Measurements from ENCODE around the gene MESP2.

Gene MESP2

GRCh38 chr15:89792106-89792805 lies 16.1 kb downstream of the MESP2 start:
- H3K4me1 ChIP-seq = peaks cover 0 to 10% (median 4%) of the 10 kb centered on the region in 4 donors
- intact Hi-C loops (cut with DNase I; ENCODE audit: low total_unique reads) = no loop called here
- H3K4me3 ChIP-seq = no peak overlapping the region
- peaks cover 0 to 10% (median 6%) of the 10 kb centered on the region in 3 donors for H3K9me3 ChIP-seq
- peaks cover 0 to 30% (median 15%) of the 10 kb centered on the region in 3 donors for H3K36me3 ChIP-seq
- no peaks in the 10 kb centered on the region for H3K27me3 ChIP-seq
- no peak for DNase-seq
- no peak for TF ChIP-seq CTCF (IDR thresholded peaks at IDR 0.05)
- no peak overlapping the region for H3K27ac ChIP-seq

DNA sequence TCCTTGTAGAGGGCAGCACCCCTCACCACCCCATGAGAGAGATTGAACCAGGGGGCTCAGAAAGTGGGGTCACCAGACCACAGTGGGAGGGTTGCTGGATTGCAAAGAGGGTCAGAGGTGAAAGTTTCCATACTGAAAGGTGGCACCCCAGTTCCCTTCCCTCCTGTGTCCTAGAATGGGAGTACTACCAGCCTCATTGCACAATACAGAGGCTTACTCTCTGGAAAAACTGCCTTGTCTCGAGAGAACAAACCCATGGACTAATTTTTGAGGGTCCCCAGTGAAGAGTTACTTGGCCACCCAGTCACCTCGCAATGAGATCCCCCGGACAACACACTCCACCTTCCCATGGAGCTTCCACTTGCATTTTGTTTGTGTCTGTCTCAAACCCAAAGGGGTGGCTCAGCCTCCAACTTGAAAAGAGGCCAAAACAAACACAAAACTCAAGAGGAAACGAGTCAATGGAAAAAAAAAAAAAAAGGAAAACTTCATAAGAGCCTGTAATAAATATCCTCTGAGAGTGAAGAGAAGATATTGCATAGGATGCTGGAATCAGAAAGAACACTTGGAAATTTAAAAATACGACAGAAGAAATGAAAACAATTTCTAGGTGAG lies 18.6 kb downstream of the MESP2 start:
- H3K4me1 ChIP-seq = peaks cover 0 to 10% (median 4%) of the 10 kb centered on the region in 4 donors
- no peak for TF ChIP-seq CTCF (IDR thresholded peaks at IDR 0.05)
- H3K27me3 ChIP-seq = no peaks in the 10 kb centered on the region
- peaks cover 0 to 48% (median 5%) of the 10 kb centered on the region in 3 donors for H3K36me3 ChIP-seq
- intact Hi-C loops (cut with DNase I; ENCODE audit: low total_unique reads) = no loop called here
- no peak overlapping the region for H3K4me3 ChIP-seq
- H3K9me3 ChIP-seq = peaks cover 0 to 5% (median 0%) of the 10 kb centered on the region in 3 donors
- DNase-seq = no peak
- no peak overlapping the region for H3K27ac ChIP-seq

DNA sequence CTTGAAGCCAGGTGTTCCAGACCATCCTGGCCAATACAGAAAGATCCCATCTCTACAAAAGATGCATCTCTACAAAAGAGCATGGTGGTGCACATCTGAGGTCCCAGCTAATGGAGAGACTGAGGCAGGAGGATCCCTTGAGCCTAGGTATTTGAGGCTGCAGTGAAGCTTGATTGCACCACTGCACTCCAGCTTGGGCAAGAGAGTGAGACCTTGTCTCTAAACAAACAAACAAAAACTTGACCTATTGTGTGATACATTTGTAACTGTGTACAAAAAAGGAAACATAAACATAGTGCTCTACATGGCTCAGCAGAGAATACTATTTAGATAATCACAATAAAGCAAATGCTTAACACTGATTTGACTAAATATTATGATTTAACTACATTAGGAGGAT lies 19.9 kb downstream of the MESP2 start:
- peaks cover 0 to 10% (median 4%) of the 10 kb centered on the region in 4 donors for H3K4me1 ChIP-seq
- H3K4me3 ChIP-seq = no peak overlapping the region
- intact Hi-C loops (cut with DNase I; ENCODE audit: low total_unique reads) = no loop called here
- DNase-seq = no peak
- peaks cover 0 to 5% (median 0%) of the 10 kb centered on the region in 3 donors for H3K9me3 ChIP-seq
- no peak for TF ChIP-seq CTCF (IDR thresholded peaks at IDR 0.05)
- H3K27me3 ChIP-seq = no peaks in the 10 kb centered on the region
- H3K36me3 ChIP-seq = peaks cover 0 to 44% (median 6%) of the 10 kb centered on the region in 3 donors
- no peak overlapping the region for H3K27ac ChIP-seq

DNA sequence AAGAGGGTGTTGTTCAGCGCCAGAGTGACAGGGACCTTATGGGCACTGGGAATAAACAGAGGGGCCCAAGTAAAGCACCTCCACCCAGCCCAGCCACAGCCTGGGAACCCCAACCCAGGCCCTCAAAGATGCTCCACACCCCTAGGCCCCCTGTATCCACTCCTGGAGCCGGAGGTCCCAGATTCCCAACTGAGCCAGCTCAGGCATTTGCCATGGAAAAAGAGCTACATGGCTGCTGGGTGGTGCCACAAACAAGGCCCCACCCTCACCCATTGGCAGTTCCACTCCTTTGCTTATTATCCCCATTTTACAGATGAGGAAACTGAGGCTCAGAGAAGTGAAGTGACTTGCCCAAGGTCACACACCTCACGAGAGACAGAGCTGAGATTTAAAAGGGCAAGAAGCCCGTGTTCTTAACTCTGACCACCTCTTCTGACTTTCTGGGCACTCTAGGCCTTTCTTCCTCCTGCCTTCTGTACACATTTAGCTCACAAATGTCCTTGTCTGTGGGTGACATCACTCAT lies 21.6 kb downstream of the MESP2 start:
- Histone ChIP-seq H3K27ac (no peak overlapping the region), H3K4me3 (no peak overlapping the region), H3K36me3 (peaks cover 0 to 51% (median 7%) of the 10 kb centered on the region in 3 donors), H3K4me1 (peaks cover 0 to 10% (median 4%) of the 10 kb centered on the region in 4 donors), H3K9me3 (peaks cover 0 to 5% (median 0%) of the 10 kb centered on the region in 3 donors), H3K27me3 (peaks cover 0 to 3% of the 10 kb centered on the region in 2 donors)
- no peak for TF ChIP-seq CTCF (IDR thresholded peaks at IDR 0.05)
- no peak for DNase-seq
- intact Hi-C loops (cut with DNase I; ENCODE audit: low total_unique reads) = no loop called here

DNA sequence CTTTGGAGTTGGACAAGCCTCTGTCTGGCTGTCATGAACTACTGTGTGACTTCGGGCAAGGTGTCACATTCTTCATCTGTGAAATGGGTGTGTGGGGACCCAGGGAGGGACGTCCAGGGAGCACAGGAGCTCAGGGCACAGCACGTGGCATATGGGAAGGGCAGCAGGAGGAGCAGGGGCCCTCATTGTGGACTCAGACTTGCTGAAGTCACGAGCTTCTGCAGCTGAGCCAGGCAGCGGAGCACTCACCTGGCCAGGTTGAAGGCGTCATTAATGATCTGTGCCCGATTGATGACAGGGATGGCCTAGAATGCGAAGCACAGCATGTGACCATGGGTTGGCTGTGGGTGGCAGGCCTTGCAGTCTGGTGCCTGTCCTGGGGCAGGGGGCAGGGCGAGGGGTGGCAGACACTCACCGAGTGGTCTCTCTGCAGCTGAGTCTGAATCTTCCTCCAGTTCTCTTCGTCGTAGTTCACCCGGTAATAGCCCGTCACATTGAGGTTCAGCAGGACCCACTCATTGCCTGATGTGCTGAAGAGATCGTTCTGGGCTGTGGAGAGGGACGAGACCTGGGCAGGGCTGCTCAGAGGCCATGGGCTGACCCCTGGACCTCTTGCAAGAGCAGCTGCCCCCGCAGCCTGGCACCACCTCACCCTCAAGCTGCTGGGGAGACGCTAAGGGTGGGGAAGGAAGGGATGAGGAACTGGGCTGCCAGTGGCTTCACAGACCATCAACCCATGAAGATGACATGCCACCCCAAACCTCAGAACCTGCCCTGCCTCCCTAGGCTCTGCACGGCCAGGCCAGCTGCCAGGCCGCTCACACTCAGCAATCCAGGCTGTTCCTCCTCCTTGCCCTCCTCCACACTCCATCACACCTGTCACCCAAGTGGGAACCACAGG lies 23.1 kb downstream of the MESP2 start:
- H3K27me3 ChIP-seq = peaks cover 0 to 5% of the 10 kb centered on the region in 2 donors
- intact Hi-C loops (cut with DNase I; ENCODE audit: low total_unique reads) = no loop called here
- no peak overlapping the region for H3K27ac ChIP-seq
- peaks cover 0 to 5% (median 0%) of the 10 kb centered on the region in 3 donors for H3K9me3 ChIP-seq
- no peak for DNase-seq
- TF ChIP-seq CTCF (IDR thresholded peaks at IDR 0.05) = no peak
- peaks cover 0 to 66% (median 14%) of the 10 kb centered on the region in 3 donors for H3K36me3 ChIP-seq
- peaks cover 0 to 10% (median 4%) of the 10 kb centered on the region in 4 donors for H3K4me1 ChIP-seq
- H3K4me3 ChIP-seq = no peak overlapping the region

Measured in tibial artery (tissue), 4 donors.